Measurements from ENCODE around the gene CALHM6. TPM values are rescaled to one million over a fixed set of nuclear protein-coding genes. Genes with fewer than 3 reads are reported as not detected.
A peak's percentile ranks its signal among the peaks of the same experiment; 100 is the strongest.

Gene CALHM6
- total RNA-seq, 4 donors from 2014 or later: 0.76 to 4.1 (median 1.2) TPM; not detected in 1

DNA sequence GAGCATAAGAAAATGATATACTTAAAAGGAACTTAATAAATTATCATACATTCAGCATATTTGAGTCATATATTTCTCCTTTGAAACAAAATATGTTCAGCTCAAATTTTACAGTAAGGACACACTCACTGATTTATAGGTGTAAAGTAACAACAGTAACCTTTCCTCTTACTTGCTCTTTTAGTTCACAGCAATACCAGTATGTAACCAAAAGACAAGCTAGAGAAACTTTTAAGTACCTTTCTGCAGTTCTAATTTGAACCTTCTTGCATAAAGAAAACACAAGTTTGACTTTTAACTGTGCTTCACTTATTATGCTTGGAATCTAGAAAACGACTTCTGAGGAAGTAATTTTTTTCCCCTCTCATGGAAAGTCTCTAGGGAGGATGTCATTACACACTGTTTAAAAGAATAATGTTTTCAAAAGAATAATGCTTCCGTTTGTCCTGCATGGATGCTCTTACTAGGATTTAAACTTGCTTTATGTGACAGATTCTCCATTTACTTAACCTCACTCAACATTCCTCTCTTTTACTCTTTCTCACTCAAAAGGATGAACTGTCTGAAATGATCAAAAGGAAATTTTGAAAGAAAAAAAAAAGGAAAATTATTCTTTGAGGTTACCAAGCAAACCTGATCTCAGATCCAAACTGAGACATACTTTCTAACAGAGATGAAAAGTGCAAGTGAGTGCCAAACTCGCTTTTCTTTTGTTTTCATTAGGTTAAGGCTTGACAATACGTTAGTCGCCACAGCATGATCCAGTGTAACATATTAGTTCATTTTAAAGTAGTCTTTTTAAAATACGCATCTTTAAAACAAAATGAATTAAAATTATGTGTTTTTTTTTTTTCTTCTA, 22.4 kb upstream of the CALHM6 start:
- TF ChIP-seq POLR2A (IDR thresholded peaks at IDR 0.05) (no peak), POLR2AphosphoS5 (IDR thresholded peaks at IDR 0.05) (no peak)
- TF ChIP-seq, protein P1, sequence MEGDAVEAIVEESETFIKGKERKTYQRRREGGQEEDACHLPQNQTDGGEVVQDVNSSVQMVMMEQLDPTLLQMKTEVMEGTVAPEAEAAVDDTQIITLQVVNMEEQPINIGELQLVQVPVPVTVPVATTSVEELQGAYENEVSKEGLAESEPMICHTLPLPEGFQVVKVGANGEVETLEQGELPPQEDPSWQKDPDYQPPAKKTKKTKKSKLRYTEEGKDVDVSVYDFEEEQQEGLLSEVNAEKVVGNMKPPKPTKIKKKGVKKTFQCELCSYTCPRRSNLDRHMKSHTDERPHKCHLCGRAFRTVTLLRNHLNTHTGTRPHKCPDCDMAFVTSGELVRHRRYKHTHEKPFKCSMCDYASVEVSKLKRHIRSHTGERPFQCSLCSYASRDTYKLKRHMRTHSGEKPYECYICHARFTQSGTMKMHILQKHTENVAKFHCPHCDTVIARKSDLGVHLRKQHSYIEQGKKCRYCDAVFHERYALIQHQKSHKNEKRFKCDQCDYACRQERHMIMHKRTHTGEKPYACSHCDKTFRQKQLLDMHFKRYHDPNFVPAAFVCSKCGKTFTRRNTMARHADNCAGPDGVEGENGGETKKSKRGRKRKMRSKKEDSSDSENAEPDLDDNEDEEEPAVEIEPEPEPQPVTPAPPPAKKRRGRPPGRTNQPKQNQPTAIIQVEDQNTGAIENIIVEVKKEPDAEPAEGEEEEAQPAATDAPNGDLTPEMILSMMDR (IDR thresholded peaks at IDR 0.05): no peak
- Histone ChIP-seq H3K4me3 (no peak overlapping the region), H3K27ac (no peak overlapping the region), H3K27me3 (no peaks in the 10 kb centered on the region), H3K36me3 (peaks cover 17% of the 10 kb centered on the region), H3K9me3 (no peaks in the 10 kb centered on the region), H3K4me1 (no peaks in the 10 kb centered on the region)
- 63% methylated on average over 6 of the region's 6 CpGs for WGBS
- no peak for DNase-seq (ENCODE audit: low spot score in 2 of 2)

DNA sequence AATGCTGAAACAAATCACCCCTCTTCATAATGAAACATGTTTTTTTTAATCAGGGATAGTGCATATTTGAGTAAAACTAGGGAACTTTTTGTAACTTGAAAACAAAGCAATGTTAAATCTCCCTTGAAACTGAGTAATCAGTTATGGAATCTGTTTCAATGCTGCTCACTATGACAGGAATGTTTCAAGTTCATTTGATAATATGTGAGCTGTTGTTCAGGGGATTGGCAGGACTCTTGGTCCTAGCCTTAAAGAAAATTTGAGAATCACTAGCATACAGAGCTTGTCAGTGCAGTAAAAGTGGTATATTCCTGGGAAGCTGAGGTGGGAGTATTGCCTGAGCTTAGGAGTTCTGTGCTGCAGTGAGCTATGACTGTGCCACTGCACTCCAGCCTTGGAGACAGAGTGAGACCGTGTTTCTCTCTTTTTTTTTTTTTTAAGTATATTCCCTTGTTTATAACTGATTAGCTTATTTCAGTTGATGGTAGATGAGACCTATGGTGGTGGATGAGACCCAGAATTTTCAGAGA, 21.6 kb upstream of the CALHM6 start:
- WGBS: 83% methylated on average over 1 of the region's 1 CpG
- no peak for DNase-seq (ENCODE audit: low spot score in 2 of 2)
- Histone ChIP-seq H3K27me3 (no peaks in the 10 kb centered on the region), H3K27ac (no peak overlapping the region), H3K36me3 (peaks cover 17% of the 10 kb centered on the region), H3K4me3 (no peak overlapping the region), H3K4me1 (no peaks in the 10 kb centered on the region), H3K9me3 (no peaks in the 10 kb centered on the region)
- TF ChIP-seq EP300 (IDR thresholded peaks at IDR 0.05): no peak

DNA sequence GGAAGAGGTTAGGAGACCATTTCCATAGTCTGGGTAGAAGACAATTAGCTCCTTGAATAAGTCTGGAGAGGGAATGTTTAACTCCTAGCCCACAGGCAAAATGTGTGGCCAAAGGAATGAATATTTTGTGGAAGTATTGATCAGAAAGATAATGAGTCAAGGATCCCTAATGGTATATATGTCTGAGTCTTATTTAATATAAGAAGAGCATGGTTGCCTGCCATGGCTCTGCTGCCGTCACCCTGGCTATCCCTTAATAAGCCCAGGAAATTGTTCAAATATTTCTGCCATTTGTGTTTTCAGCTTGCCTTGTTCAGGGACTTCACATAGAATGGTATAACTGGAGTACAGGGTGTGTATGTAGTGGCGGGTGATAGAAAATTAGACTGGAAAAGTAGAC, 18.1 kb upstream of the CALHM6 start:
- no peak for TF ChIP-seq EP300 (IDR thresholded peaks at IDR 0.05)
- no peak for TF ChIP-seq POLR2AphosphoS5 (IDR thresholded peaks at IDR 0.05)
- no peak for TF ChIP-seq POLR2A (IDR thresholded peaks at IDR 0.05)
- TF ChIP-seq, protein P1 (IDR thresholded peaks at IDR 0.05): no peak
- Histone ChIP-seq H3K36me3 (no peaks in the 10 kb centered on the region), H3K9me3 (no peaks in the 10 kb centered on the region), H3K27ac (no peak overlapping the region), H3K4me3 (no peak overlapping the region), H3K4me1 (peaks cover 3% of the 10 kb centered on the region), H3K27me3 (no peaks in the 10 kb centered on the region)
- DNase-seq (ENCODE audit: low spot score in 2 of 2): no peak
- 87% methylated on average over 2 of the region's 2 CpGs for WGBS

DNA sequence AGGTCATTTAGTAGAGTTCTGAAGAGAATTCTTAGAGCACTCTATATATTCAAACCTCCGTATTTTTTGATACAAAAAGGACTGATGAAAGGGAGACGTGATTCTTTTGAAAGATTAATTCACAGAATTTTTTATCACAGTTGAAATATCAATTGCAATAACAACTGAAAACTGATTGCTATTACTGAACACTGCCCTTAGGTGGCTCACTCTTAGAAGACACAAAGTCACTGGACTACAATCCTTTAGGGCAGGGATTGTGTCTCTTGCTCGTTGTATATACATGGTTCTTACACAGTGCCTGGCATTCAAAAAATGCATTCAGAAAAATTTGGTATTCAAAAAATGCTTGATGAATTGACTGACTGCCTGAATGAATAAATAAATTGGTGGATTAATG, 17.1 kb upstream of the CALHM6 start:
- Histone ChIP-seq H3K4me1 (peaks cover 3% of the 10 kb centered on the region), H3K27me3 (no peaks in the 10 kb centered on the region), H3K4me3 (no peak overlapping the region), H3K9me3 (no peaks in the 10 kb centered on the region), H3K27ac (no peak overlapping the region), H3K36me3 (no peaks in the 10 kb centered on the region)
- WGBS: 27% methylated on average over 3 of the region's 3 CpGs
- TF ChIP-seq POLR2A (IDR thresholded peaks at IDR 0.05): no peak
- TF ChIP-seq, protein P1 (IDR thresholded peaks at IDR 0.05): peak in 1 of 2 donors; percentile 40
- no peak for DNase-seq (ENCODE audit: low spot score in 2 of 2)

DNA sequence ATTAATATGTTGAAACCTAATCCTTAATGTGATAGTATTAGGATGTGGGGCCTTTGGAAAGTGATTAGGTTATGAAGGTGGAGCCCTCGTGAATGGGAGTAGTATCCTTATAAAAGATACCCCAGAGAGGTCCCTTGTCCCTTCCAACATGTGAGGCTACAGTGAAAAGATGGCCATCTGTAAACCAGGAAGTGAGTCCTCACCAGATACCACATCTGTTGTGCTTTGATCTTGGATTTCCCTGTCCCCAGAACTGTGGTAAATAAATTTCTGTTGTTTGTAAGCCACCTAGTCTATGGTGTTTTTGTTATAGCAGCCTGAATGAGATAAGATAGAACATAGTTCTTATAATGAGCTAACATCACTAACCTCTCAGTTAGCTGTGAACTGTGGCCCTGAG, 16.6 kb upstream of the CALHM6 start:
- Histone ChIP-seq H3K36me3 (no peaks in the 10 kb centered on the region), H3K27me3 (no peaks in the 10 kb centered on the region), H3K4me3 (no peak overlapping the region), H3K27ac (no peak overlapping the region), H3K9me3 (no peaks in the 10 kb centered on the region), H3K4me1 (peaks cover 3% of the 10 kb centered on the region)
- 88% methylated on average over 1 of the region's 1 CpG for WGBS
- TF ChIP-seq POLR2A (IDR thresholded peaks at IDR 0.05) (no peak), EP300 (IDR thresholded peaks at IDR 0.05) (no peak), POLR2AphosphoS5 (IDR thresholded peaks at IDR 0.05) (no peak)
- TF ChIP-seq, protein P1 (IDR thresholded peaks at IDR 0.05): no peak
- DNase-seq (ENCODE audit: low spot score in 2 of 2): no peak
